ENCODE measurements around the gene ASAP2.

DNA sequence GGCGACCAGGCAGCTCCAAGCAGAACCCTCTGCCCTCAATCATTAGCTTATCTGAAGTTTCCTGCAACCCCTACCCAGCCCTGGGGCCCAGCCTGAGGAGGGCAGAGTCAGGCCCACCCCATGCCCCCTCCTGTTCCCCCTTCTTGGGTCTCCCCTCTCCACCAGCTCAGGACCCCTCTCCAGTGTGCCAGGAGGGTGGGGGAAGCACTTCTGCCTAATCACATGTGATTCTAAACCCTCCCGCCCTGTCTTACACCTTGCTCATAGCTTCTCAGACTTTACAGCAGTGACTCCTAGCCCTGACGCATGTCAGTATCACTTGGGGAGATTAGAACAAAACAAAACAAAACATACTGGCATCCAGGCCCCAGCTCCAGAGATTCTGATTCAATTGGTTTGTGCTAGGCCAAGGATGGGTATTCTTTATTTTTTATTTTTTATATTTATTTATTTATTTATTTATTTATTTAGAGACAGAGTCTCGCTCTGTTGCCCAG lies 42.5 kb upstream of the ASAP2 start:
- TF ChIP-seq CTCF (conservative IDR thresholded peaks at IDR 0.05; ENCODE audit: low read length) = no peak
- TF ChIP-seq EZH2phosphoT487 (IDR thresholded peaks at IDR 0.05; ENCODE audit: borderline replicate concordance, low read depth, low read length) = no peak
